ENCODE measurements around the gene LPIN3.

DNA sequence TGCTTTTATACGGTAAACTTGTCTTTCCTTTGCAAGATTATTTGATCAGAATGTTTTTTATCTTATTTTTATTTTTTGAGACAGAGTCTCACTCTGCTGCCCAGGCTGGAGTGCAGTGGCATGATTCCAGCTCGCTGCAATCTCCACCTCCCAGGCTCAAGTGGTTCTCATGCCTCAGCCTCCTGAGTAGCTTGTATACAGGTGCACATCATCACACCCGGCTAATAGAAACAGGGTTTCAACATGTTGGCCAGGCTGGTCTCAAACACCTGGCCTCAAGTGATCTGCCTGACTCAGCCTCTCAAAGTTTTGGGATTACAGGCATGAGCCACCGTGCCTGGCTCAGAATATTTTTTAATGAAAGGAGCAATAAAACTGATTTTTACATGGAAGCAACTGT lies 8.9 kb upstream of the LPIN3 start:
- TF ChIP-seq CTCF (IDR thresholded peaks at IDR 0.05) (no peak), POLR2A (IDR thresholded peaks at IDR 0.05) (no peak)

Measured in upper lobe of left lung (tissue), 4 donors.